SIG-M5 (cell line): ENCODE results near the gene ASB10.

Experiments used
- DNase-seq: peaks from one replicate; lab custom pipeline; 2025; lab: John Stamatoyannopoulos, UW

The ASB10 gene

DNA sequence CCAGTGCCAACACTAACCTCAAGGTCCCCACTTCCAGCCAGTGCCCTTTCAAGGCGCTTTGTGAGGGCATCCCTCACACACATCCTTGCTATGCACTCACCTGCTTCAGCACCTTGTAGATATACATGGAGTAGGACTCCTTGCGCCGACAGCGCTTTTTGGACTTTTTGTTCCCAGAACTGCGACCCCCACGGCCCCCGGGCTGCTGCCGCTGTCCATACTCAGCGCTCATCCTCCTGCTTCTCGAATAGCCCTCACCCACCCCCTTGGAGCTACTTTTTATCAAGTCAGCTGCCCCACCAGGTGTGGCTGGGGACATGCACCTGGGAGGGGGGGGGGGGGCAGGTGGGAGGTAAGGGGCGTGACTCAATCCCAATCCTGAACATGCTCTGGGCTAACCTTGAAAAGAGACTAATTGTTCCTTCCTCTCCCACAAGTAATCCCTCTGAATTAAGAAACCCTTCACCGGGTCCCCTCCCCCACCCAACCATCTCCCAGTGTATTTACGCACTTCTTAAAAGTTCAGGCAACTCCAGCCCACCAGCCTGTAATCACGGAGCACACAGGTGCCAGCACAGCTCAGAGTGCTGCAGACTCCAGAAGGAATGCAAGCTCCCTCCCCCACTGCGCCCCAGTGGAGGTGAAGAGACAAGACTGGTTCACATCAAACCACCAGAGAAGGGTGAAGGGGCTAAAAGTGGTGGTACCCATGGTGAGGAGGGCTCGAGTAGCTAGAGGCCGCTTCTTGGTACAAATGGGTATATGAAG lies 23.2 kb upstream of the ASB10 start, which contains the start of gene H2BK1:
Gene H2BK1, minus strand, starts transcription at position 402 of the 768 bp plus-strand sequence. Its CDS starts 170 bp downstream, at position 232.
- DNase-seq = no peak

DNA sequence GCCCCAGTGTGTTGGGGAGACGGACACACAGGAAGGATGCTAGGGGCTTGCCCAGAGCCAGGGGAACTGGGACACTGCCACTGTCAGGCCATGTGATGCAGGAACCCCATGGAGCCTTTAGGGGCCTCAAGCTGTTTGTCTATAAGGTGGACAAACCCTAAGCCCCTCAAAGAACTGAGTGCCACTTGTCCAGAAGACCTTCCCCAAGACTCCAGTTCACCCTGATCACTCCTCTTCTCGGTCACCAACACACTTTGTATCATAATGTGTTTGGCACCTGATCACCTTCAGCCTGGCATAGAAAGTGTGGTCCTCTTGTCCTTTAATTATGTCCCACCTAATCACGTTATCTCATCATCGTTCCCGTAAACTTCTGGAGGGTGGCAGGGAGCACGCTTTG lies 22.5 kb upstream of the ASB10 start:
- DNase-seq = no peak

DNA sequence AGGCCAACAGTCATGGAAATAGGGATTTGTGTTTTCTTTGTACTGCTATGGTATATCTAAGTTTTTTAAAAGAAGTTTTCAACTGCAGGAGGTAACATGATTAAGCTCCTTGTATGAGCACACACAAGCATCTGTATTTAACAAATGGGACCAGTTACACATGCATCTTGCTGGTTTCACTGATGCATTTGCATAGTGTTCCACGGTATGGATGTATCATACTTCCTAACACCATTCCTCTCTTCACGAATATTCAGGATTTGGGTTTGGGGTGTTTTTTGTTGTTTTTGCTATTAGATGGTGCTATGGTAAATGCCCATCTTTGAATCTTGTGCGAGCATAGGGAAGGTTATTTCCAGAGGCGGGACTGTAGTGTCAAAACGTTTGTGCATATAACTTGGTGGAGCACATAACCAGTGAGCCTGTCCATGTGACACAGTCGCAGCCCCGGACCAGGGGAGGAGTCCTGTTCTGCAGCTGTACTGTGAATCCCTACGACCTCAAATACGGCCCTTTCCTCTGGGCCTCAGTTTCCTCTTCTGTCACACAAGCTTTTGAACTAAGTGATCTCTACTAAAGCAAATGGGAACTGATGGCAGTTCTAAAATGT lies 21.3 kb upstream of the ASB10 start:
- DNase-seq = no peak

DNA sequence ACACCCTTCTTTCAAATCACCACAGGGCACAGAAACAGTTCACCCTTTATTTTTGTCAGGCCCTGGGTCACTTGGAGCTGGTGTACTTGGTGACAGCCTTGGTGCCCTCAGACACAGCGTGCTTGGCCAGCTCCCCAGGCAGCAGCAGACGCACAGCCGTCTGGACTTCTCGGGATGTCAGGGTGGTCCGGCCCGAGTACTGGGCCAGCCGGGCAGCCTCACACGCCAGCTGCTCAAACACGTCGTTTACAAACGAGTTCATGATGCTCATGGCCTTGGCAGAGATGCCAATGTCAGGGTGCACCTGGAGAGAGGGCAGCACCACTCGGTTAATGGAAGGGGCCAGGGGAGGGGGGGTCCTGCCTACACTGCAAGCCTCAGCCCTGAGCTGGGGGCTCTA lies 20.8 kb upstream of the ASB10 start:
- no peak for DNase-seq

DNA sequence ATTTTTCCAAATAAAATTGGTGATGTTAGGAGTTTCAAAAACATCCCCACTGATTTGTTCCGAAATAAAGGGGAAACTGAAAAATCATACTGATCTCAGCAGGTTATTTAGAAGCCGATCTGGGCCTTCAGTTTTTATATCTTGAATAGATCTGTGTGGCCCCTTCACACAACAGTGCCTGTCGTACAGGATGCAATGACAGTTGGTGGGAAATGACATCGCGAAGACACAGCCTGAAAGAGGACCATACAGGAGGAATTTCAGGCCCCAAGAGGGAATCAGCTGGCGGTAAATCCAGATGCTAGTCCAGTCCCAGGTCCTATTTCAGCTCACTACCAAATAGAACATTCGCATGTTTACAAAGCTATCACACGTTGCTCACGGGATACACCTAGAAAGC lies 20.3 kb upstream of the ASB10 start:
- no peak for DNase-seq

DNA sequence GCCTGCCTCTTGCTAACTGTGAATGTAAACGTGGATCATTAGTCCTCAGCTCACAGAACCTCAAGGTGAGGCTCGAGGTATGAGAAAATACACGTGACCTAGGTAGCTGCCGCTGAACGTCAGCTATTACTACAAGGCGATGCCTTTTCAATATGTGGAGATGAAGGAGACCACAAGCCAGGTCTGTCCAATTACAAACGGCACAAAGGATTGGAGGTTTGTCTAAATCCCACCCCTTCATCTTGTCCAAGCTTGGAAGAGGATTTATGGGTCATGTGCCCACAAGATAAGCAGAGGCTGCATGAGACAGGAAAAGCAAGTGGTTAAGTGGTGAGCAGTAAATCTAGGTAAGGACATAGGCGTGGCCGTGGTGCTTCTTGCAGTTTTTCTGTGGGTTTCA lies 19.9 kb upstream of the ASB10 start:
- no peak for DNase-seq

DNA sequence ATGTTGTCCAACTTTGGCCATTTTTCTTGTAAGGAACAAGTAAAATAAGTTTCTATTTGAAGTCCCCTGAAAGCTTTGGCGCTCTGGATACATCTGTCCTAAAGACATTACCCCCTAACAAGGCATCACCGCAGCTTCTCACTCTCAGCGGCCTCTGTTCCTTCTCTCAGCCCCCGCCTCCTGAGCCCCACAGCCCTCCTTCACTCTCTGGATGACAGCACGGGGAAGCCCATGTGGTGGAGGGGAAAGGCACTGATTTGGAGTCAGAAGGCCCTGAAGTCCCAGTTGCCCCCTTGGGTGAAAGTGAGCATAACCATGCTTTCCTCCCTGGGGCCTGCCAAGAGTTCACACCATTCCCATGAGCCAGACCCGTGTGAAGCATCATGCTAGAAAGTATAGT lies 18.7 kb upstream of the ASB10 start:
- DNase-seq = no peak

DNA sequence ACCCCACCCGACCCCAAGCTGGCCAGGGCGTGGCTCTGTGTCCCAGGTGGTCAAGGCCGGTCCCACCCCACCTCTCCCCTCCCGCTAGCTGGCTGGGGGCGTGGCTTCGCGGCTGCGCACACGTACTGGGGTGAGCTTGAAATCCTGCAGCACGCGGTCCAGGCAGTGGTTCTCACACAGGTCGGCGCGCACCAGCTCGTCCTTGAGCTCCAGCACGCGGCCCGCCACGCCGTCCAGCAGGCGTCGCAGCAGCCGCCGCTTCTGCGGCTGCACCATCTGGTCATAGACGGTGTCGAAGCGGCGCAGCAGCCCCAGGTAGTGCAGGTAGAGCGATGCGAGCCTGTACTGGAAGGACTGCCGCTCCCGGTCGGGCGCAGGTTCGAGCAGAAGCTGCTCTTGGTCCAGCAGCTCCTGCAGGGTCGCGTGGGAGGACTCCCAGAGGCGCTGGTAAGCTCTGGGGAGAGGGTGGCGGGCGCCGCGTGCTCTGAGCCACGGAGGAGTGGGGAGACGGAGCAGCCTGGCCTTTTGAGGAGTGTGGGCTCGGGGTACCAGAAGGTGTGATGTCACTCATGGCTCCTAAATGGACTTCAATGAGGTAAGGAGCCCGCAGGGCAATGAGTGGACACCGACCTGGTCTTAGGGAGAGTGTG lies 17.5 kb upstream of the ASB10 start:
- no peak for DNase-seq

DNA sequence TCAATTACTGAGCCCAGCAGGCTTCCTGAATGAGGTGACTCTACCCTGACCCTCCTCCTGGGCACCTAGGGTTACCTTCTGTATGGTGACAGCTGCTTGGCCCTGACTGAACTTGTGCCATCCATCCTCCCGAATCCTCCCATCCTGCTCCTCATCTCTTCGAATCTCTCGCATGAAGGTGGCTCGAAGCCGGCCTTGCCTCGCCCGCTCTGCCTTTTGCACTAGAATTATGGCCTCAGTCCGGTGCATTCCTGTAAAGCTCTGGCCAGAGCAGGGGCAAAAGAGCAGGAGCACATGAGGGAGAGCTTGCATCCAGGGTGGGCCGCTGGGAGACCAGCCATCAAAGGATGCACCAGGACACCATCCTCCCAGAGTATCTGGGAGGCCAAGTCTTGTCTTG lies 15.8 kb upstream of the ASB10 start:
- DNase-seq = no peak

DNA sequence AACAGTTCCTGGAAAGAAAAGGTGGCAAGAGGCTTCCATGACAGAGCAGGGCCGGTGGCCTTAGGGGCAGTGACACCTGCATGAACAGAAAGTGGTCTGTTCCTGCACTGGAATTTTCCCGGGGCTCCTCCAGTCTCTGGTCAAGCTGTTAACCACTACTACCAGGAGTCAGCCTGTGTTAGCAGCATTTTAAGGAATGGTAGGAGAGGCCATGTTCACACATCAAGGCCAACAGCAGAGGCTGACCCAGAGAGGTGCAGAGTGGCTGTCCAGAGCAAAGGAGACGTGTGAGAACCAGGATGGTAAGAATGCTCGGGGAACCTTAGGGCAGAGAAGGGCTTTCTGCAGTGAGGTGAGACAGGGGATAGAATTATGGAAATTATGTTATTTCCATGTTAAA lies 14.7 kb upstream of the ASB10 start:
- no peak for DNase-seq

DNA sequence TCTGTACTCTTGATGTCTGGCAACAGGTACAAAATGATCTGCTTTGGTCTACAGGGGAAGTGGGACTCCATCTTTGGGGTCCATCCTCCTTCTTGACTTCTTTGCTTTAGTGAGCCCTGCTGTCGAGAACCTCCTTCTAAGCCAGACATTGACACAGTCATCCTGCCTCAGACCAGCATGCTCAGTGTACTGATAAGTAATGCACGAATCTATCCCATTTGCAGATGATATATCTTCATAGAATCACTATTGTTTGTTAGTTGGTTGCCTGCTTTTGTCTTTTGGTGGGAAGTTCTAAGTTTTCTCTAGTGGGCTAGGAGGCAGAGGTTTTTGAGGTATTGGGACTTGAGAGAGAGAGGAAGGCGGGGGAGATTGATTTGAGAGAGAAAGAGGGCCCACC lies 14.3 kb upstream of the ASB10 start:
- DNase-seq = no peak

DNA sequence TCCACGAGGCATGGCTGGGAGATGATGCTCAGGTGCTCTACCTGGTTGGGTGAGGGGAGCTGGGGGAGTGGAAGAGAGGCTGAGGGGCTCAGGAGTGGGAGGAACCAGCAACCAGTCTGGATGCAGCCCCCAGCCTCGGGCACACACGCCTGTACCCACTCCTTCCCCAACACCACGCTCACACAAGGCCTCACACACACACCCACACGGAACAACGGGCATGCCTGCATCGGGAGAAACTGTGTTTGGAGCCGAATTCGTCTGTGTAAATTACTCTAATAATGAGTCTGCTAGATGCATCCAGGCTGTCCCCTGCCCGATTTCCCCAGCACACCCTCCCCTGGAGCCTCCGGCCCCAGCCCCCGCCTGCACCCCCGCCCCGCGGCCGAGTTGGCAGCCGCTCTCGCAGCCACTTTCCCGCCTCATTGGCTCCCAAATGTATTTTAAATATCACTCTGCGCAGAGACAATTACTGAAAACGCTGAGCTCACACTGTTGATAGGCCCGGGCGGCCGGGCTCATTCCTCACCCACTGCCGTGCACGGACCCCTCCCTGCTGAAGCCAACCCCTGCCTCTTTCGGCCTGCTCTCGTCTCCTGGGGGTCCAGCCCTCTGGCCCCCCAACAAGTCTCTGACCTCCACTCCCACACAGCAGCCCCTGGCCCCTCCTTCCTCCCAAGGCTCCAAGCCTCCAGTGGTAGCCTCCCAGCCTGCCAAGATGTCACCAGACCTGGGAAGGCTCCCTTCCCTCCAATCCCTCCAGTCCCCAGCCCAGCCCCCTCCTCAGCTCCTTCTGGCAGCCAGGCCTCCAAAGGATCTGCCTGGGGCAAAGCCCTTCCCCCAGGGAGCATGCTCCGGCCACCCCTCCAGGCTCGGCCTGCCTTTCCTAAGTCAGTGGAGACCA lies 12.1 kb upstream of the ASB10 start:
- no peak for DNase-seq

DNA sequence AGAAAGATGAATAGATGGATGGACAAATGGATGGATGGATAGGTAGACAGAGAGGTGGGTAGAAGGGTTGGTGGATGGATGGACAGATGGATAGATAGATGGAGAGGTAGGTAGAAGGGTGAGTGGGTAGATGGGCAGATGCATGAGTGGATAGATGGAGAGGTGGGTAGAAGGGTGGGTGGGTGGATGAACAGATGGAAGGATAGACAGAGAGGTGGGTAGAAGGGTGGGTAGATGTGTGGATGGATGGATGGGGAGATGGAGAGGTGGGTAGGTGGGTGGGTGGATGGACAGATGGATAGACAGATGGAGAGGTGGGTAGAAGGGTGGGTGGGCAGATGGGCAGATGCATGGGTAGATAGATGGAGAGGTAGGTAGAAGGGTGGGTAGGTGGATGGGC lies 10.9 kb upstream of the ASB10 start:
- no peak for DNase-seq

DNA sequence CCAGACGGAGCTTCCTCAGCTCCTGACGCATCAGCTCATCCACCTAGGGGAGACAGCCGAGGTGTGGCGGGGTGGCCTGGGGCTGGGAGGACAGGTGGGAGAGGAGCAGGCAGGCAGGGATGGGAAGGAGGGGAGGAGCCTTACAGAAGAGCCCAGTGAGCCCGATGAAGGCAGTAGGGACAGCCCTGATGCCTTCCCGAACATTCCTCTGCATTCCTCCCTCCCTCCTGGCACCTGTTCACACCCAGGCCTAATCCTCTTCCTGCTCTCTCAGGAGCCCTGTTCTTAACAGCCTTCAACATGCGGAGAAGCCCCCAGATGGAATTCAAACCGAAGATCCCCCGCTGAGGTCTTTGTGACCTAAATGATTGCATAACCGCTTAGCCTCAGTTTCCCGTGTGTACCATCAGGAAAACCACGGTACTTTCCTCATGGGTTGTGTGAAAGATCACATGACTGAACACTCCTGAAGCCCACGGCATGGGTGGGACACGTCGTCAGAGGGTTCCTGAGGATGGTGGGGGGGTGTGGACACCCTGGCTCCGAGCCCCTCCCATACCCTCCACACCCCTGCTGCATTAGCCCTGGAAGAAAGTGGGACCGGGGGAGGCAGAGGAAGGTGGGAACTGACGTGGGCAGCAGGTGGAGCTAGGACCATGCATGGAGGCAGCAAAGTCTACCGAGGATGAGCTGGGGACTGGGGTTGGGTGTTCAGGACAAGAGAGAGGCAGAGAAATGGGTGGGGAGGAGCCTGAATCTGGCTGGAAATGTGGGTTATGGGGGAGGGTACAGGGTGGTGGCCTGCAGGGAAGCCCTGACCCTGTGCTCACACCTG lies 8.8 kb upstream of the ASB10 start:
- DNase-seq = no peak

DNA sequence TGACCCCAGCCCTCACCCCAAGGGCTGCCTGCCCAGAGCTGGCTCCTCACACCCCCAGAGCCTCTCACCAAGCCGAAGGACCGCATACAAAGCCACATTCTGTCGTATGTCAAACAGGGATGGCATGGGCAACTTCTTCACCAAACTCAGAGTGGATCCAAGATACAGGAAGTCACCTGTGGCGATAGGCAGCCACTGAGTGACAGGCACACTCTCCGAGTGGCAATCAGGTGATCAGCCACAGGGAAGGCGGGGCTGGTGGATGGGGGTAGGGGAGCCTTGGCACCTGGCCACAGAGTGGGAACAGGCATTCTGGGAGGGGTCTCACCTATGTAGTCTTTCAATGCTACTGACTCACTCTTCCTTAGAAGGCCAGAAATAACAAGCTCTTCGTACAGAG lies 7.1 kb upstream of the ASB10 start:
- no peak for DNase-seq

DNA sequence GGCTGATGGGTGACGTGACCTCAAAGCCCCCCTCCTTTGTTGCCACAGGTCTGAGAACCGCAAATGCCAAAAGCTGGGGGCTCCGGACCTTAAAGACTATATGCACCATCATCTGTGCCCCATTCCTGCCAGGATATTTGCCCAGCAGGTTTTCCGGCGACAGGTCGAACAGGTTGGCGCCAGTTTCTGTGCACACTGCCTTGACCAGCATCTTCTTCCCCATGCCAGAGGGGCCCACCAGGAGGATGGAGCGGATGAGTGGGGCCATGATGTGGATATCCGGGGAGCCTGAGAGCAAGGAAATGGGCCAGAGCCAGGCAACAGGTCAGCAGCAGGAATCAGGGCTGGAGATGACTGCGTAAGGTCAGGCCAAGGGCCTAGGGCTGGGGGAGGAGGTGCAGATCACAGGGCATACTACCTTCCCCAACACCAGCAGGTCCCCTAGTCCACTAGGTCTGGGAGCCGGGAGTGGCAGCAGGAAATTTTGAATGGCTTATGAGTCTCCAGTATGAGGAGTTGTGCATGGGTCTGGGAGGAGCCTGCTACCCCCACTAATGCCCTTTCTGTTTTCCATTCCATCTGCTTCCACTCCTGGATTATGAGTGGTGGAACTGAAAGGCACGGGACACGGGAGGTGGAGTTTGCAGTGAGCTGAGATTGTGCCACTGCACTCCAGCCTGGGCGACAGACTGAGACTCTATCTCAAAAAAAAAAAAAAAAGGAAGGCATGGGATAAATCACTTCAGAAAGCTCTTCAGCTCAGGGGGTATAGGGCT lies 6.3 kb upstream of the ASB10 start:
- no peak for DNase-seq

DNA sequence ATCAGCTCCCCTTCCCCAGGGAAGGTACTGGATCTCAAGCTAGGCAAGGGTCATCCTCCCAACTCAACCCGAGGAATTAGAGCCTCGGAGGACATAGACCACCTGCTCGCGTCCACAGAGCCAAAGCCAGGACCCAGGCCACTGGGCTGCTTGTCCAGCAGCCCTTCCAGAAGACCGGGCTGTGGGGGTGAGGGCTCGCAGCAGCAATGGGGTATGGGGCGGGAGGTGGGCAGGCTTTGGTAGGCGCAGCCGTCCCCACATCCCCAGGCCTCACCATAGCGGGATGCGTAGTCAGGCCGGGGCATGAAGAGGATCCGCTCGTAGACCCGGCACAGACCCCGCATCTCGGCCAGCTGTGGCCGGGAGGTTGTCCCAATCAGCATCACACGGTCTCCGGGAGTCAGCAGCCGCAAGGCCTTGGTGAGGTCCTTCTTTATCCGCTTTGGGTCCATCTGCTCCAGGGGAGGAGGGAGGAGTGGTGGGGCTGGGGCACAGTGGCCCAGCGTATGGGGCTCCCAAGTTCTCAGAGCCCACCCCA lies 5.0 kb upstream of the ASB10 start:
- no peak for DNase-seq

DNA sequence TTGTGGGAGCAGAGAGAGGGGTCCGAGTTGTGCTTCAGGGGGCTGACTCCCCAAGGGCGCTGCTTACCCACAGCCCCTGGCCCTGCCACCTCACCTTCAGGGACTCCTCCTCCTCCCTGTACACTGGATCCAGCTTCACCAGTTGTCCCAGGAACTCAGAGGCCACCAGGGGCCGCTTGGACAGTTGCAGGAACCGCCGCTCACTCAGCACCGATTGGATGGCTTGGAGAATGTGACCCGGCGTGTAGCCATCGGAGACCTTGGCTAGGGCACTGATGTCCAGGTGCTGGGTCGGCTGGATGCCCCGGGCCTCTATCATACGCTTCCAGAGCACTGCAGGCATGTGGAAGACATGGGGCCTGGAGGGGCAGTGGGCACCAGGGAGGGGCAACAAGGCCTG lies 4.5 kb upstream of the ASB10 start:
- DNase-seq = no peak

DNA sequence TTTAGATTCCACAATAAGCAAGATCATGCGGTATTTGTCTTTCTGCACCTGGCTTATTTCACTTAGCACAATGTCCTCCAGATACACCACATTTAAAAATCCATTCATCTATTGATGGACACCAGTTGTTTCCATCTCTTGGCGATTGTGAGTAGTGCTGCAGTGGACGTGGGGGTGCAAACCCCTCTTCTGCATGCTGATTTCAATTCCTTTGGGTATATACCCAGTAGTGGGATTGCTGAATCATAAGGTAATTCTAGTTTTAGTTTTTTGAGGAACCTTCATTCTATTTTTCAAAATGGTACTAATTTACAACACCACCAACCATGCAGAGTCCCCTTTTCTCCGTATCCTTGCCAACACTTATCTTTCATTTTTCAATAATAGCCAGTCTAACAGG lies 2.0 kb upstream of the ASB10 start:
- DNase-seq = no peak

DNA sequence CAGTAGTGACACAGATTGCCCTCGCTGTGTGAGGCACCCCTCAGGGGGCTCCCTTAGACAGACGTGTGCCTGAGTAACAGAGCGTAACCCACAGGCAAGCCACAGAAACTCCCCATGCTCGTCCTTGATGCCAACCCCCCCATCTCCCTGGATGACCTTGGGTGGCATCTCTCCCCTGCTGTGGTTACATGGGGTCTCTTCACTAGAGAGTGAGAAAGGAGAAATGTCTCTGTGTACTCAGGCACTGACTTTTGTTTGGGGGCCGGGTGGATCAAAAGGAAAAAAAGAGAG lies 1.1 kb upstream of the ASB10 start:
- DNase-seq = no peak
